SW480 (cell line): ENCODE results near the gene ACSL5.
"Not testable (repeated sequence)": the region's sequence is repeated elsewhere in the genome, so short reads cannot be mapped to it uniquely, and the experiment has no call there.

Source experiments
- DNase-seq: peaks from one replicate; pipeline ENCODE4 v3.0.0-alpha.2; 2016; ENCODE audit warnings: low spot score

The ACSL5 gene

DNA sequence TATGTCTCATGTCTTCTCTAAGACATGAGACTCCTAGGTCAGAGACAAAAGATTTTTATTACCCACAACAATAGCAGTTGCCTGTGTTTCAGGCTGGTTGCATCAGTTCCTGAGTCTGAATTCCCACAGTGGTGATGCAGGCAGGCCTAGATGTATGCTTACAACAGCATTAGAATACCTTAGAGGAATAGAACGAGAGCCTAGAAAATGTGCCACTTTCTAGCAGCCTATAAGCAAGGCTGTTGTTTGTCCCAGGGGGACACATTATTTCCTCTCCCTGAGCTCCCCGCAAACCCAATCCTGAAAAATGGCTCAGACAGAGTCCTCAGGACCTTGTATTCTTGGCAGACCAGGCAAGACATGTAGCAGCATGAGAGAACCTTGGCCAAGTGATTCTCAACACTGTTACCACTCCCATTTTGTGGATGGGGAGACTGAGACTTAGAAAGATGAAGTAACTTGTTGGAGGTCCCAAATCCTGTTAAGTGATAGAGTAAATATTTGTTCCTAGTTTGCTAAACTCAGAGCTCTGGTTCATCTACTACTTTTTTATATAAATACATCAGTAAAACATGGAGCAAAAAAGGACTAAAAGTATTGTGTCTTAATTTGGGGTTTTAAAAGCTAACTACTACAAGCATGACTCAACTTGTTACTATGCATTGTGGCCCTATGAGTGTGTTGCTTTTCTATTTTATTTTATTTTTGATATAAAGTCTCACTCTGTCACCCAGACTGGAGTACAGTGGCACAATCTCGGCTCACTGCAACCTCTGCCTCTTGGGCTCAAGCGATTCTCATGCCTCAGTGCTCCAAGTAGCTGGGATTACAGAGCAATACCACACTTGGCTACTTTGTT is 87.3 kb downstream of the ACSL5 start:
- DNase-seq = peak; percentile 58

DNA sequence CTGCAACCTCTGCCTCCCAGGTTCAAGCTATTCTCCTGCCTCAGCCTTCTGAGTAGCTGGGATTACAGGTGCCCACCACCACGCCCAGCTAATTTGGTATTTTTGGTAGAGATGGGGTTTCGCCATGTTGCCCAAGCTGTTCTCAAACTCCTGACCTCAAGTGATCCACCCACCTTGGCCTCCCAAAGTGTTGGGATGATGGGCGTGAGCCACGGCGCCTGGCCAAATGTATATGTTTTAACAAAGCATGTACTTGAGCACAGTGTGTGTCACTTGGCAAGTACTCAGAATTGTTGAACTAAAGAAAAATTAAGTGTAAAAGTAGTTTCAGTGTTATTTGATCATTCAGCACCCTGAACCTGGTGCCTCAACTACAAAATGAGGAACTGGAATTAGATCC is 90.2 kb downstream of the ACSL5 start:
- not testable (repeated sequence) for DNase-seq

- DNase-seq = no peak
These were observed 91.5 kb downstream of the ACSL5 start for GRCh38 chr10:112465299-112465883.

DNA sequence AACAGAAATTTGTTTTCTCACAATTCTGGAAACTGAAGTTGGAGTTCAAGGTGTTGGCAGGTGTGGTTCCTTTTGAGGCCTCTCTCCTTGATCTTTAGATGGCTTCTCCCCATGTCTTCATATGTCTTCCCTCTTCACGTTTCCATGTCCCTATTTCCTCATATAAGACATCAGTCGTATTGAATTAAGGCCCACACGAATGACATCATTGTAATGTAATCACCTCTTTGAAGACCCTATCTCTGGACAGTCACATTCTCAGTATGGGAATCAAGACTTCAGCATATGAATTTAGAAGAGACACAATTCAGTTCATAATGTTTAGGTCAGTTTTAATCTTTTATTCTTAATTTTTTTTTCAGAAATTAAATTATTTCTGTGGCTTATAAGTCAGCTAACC is 92.9 kb downstream of the ACSL5 start:
- no peak for DNase-seq

DNA sequence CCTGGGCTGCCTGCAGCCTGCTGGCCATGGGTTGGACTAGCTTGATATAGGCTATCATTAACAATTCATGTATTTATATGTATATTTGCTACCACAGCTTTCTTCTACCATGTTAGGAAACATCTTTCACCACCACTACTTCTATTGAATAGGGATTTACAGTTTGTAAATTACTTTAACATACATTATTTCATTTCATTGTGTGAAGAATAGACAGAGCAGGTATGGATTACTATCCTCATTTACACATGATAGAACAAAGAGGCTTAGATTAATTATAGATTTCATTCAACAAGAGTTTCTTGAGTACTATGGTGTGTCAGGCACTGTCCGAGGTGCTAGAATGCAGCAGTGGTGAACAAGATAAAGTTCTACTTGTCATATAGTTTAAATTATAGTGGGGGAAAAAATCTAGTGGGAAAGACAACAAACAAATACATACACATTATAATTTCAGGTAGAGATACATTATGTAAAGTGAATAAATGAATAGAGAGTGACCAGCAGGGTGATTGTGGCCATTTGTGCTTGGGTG is 93.7 kb downstream of the ACSL5 start:
- DNase-seq = no peak

GRCh38 chr10:112471878-112472487 is 98.1 kb downstream of the ACSL5 start:
- peak; percentile 72 for DNase-seq

DNA sequence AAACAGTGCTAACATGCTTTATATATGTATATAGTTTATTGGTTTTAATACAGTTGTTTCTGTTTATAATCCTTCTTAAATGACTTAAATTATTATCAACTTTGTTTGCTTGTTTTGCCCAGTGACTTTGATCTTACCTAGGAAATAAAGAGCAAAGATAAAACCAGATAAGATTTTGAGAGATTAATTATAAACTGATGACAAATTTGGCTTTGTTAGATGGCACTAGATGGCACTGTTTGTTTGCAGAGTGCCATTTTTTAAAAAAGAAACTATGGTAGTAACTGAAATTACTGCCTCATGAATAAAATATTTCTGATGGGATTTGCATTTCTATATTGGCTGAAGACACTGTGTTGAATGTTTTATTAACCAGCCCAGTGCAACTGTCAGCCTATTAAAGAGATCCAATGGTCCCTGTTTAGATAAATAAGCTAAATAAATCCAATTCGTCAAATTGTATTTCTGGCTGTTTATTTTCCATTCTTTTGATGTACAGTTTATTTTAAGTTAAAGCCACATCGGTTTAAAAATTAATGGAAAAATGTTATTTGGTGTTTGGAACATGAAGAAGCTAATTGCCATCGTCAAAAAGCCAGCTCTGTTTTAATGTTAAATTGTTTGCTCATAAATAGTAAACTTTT is 101.8 kb downstream of the ACSL5 start:
- DNase-seq = peak; percentile 49
